Measurements from ENCODE around the gene GNL3.

The GNL3 gene

DNA sequence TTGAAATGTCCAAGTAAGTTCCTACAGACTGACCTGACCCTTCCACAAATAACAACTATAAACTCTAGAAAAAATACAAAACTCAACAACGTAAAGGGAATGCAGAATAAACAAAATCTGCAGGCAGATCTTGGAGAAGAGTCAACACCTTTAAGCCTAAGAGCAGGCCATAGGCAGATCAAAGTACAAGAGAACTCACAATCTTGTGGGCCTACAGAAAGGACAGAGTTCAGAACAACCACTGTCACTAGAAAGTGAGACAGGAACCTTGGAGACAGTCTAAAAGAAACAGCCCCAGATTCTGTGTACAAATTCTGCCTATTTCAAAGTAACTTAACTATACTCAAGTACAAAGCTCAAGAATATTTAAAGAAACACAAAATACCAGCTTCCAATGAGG lies 53.9 kb downstream of the GNL3 start:
- no peak for TF ChIP-seq SIN3A (IDR thresholded peaks at IDR 0.05; ENCODE audit: borderline replicate concordance, insufficient read depth, low read length)

DNA sequence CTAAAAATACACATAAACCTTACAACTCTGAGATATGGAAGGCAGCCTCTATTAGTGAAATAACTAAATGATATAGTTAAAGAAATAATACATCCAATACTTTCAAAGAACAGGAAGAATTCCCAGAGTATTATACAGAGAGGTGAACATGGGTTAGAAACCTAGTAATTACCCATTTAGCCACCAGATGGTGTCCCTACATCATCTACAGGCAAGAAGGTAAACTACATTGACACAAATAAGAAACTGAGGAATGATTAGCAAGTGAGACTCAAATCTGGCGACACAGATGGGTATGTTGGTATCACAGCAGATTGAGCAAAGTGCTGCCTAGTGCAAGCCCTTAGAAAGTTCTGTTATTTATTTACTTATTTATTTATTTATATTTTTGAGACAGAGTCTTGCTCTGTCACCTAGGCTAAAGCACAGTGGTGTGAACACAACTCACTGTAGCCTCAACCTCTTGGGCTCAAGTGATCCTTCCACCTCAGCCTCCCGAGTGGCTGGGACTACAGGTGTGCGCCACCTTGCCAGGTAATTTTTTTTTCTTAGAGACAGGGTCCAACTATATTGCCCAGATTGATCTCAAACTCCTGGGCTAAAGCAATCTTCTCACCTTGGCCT lies 56.7 kb downstream of the GNL3 start:
- TF ChIP-seq TAF1 (IDR thresholded peaks at IDR 0.05; ENCODE audit: borderline replicate concordance, insufficient read depth, low read length) (no peak), FOXP2 (optimal IDR thresholded peaks at IDR 0.05; ENCODE audit: borderline replicate concordance, extremely low read depth, extremely low read length, insufficient read depth) (no peak), SIN3A (IDR thresholded peaks at IDR 0.05; ENCODE audit: borderline replicate concordance, insufficient read depth, low read length) (no peak), POLR2AphosphoS5 (IDR thresholded peaks at IDR 0.05; ENCODE audit: low read depth, low read length) (no peak)
- TF ChIP-seq, protein P1, sequence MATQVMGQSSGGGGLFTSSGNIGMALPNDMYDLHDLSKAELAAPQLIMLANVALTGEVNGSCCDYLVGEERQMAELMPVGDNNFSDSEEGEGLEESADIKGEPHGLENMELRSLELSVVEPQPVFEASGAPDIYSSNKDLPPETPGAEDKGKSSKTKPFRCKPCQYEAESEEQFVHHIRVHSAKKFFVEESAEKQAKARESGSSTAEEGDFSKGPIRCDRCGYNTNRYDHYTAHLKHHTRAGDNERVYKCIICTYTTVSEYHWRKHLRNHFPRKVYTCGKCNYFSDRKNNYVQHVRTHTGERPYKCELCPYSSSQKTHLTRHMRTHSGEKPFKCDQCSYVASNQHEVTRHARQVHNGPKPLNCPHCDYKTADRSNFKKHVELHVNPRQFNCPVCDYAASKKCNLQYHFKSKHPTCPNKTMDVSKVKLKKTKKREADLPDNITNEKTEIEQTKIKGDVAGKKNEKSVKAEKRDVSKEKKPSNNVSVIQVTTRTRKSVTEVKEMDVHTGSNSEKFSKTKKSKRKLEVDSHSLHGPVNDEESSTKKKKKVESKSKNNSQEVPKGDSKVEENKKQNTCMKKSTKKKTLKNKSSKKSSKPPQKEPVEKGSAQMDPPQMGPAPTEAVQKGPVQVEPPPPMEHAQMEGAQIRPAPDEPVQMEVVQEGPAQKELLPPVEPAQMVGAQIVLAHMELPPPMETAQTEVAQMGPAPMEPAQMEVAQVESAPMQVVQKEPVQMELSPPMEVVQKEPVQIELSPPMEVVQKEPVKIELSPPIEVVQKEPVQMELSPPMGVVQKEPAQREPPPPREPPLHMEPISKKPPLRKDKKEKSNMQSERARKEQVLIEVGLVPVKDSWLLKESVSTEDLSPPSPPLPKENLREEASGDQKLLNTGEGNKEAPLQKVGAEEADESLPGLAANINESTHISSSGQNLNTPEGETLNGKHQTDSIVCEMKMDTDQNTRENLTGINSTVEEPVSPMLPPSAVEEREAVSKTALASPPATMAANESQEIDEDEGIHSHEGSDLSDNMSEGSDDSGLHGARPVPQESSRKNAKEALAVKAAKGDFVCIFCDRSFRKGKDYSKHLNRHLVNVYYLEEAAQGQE (IDR thresholded peaks at IDR 0.05; ENCODE audit: insufficient read depth in 1 of 2, low read depth in 2 of 2, low read length in 2 of 2): no peak

DNA sequence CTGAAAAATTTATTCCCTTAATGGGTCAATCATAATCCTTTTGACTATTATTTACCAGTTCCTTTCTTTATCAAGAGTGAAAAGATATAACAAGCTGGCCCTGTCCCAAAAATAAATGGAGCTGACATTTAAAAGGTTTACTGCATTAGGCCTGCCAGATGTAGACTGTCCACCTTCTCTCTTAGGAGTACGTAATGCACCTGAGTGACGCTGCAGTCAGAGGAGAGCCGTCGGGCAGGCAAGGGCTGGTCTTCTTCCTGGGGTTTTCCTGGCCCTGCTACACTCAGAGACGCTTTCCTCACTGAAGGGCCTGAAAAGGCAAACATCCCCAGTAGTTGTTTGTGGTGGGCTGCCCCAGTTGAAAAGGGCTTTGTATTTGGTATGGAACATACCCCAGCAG lies 57.3 kb downstream of the GNL3 start:
- TF ChIP-seq POLR2AphosphoS5 (IDR thresholded peaks at IDR 0.05; ENCODE audit: low read depth, low read length): no peak
- no peak for TF ChIP-seq TAF1 (IDR thresholded peaks at IDR 0.05; ENCODE audit: borderline replicate concordance, insufficient read depth, low read length)
- no peak for TF ChIP-seq FOXP2 (optimal IDR thresholded peaks at IDR 0.05; ENCODE audit: borderline replicate concordance, extremely low read depth, extremely low read length, insufficient read depth)
- TF ChIP-seq, protein P1 (IDR thresholded peaks at IDR 0.05; ENCODE audit: insufficient read depth in 1 of 2, low read depth in 2 of 2, low read length in 2 of 2): no peak
- no peak for TF ChIP-seq SIN3A (IDR thresholded peaks at IDR 0.05; ENCODE audit: borderline replicate concordance, insufficient read depth, low read length)

DNA sequence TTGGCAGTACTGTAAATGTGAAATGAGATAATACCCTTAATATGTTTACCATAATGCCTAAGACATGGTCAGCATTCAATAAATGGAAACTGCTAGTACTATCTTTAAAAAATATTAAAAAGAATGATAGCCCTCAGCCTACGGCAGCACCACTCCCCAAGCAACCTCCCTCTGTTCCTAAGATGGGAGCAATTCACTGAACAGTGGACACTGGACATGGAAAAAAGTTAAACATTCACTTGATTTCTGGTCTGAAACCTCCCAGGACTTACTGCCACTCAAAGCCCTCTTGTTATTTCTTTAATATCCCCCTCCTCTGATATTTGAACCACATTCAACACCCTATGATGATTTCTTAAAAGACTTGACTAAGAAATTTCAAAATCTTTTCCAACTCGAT lies 57.9 kb downstream of the GNL3 start:
- TF ChIP-seq SIN3A (IDR thresholded peaks at IDR 0.05; ENCODE audit: borderline replicate concordance, insufficient read depth, low read length) (no peak), FOXP2 (optimal IDR thresholded peaks at IDR 0.05; ENCODE audit: borderline replicate concordance, extremely low read depth, extremely low read length, insufficient read depth) (no peak), TAF1 (IDR thresholded peaks at IDR 0.05; ENCODE audit: borderline replicate concordance, insufficient read depth, low read length) (no peak), POLR2AphosphoS5 (IDR thresholded peaks at IDR 0.05; ENCODE audit: low read depth, low read length) (no peak)
- TF ChIP-seq, protein P1 (IDR thresholded peaks at IDR 0.05; ENCODE audit: insufficient read depth in 1 of 2, low read depth in 2 of 2, low read length in 2 of 2): no peak

Measured in PFSK-1 (cell line).